Nephron (organoid): ENCODE measurements around the gene PRKACB.

Experiments used
- H3K27ac Mint-ChIP-seq, 3 experiments: 2 replicates each; pipeline ENCODE4 v1.8.0; 2020; ENCODE audit warnings: mixed read lengths in 3 of 3, mild to moderate bottlenecking in 2 of 3, moderate library complexity in 1 of 3
- H3K27me3 Mint-ChIP-seq: 2 replicates; pipeline ENCODE4 v1.8.0; 2021; ENCODE audit warnings: low read depth, mild to moderate bottlenecking, moderate library complexity, mixed read lengths
- H3K36me3 Mint-ChIP-seq: 2 replicates; pipeline ENCODE4 v1.8.0; 2020; ENCODE audit warnings: low read depth, mixed read lengths
- H3K4me1 Mint-ChIP-seq: 2 replicates; pipeline ENCODE4 v1.8.0; 2020; ENCODE audit warnings: mixed read lengths
- H3K4me3 Mint-ChIP-seq, 3 experiments: 2 replicates each; pipeline ENCODE4 v1.8.0; 2020; ENCODE audit warnings: mild to moderate bottlenecking in 3 of 3, mixed read lengths in 3 of 3, moderate library complexity in 2 of 3
- H3K9me3 Mint-ChIP-seq: 2 replicates; pipeline ENCODE4 v1.8.0; 2020; ENCODE audit warnings: mixed read lengths
- TF ChIP-seq, protein P1 (sequence below), 3 experiments: fragments of 200-600 bp; sonication (generic); IDR thresholded peaks; one replicate each; pipeline ENCODE4 v1.5.0; 2021; ENCODE audit warnings: antibody characterized with exemption in 3 of 3; ENCODE audit not compliant: unreplicated experiment in 3 of 3

Gene PRKACB

GRCh38 chr1:84192681-84193080, 48.6 kb downstream of the PRKACB start:
- Mint-ChIP-seq H3K4me1 (no peaks in the 10 kb centered on the region), H3K27ac (no peak overlapping the region), H3K27me3 (no peaks in the 10 kb centered on the region), H3K36me3 (peaks cover 73% of the 10 kb centered on the region), H3K9me3 (peaks cover 39% of the 10 kb centered on the region), H3K4me3 (no peak overlapping the region)
- TF ChIP-seq, protein P1, sequence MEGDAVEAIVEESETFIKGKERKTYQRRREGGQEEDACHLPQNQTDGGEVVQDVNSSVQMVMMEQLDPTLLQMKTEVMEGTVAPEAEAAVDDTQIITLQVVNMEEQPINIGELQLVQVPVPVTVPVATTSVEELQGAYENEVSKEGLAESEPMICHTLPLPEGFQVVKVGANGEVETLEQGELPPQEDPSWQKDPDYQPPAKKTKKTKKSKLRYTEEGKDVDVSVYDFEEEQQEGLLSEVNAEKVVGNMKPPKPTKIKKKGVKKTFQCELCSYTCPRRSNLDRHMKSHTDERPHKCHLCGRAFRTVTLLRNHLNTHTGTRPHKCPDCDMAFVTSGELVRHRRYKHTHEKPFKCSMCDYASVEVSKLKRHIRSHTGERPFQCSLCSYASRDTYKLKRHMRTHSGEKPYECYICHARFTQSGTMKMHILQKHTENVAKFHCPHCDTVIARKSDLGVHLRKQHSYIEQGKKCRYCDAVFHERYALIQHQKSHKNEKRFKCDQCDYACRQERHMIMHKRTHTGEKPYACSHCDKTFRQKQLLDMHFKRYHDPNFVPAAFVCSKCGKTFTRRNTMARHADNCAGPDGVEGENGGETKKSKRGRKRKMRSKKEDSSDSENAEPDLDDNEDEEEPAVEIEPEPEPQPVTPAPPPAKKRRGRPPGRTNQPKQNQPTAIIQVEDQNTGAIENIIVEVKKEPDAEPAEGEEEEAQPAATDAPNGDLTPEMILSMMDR (IDR thresholded peaks at IDR 0.05; ENCODE audit: unreplicated experiment in 3 of 3): no peak

DNA sequence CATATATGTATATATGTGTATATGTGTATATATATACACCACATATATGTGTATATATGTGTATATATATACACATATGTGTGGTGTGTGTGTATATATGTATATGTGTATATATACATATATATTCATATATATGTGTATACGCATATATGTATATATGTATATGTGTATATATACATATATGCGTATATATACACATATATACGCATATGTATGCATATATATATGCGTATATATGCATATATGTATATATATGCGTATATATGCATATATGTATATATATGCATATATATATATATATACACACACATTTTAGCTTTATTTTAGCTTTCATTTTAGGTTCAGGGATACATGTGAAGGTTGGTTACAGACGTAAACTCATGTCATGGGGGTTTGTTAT, 54.8 kb downstream of the PRKACB start:
- Mint-ChIP-seq H3K27me3 (no peaks in the 10 kb centered on the region), H3K27ac (no peak overlapping the region), H3K9me3 (peaks cover 7% of the 10 kb centered on the region), H3K36me3 (peaks cover 55% of the 10 kb centered on the region), H3K4me1 (no peaks in the 10 kb centered on the region), H3K4me3 (no peak overlapping the region)
- TF ChIP-seq, protein P1 (IDR thresholded peaks at IDR 0.05; ENCODE audit: unreplicated experiment in 3 of 3): no peak

DNA sequence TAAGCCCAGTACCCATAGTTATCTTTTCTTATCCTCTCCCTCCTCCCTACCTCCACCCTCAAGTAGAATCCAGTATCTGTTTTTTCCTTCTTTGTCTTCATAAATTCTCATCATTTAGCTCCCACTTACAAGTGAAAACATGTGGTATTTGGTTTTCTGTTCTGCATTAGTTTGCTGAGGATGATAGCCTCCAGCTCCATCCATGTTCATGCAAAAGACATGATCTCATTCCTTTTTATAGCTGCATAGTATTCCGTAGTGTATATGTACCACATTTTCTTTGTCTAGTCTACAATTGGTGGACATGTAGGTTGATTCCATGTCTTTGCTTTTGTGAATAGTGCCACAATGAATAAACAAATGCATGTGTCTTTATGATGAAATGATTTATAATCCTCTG, 55.2 kb downstream of the PRKACB start:
- Mint-ChIP-seq H3K36me3 (peaks cover 52% of the 10 kb centered on the region), H3K27me3 (no peaks in the 10 kb centered on the region), H3K4me1 (no peaks in the 10 kb centered on the region), H3K27ac (no peak overlapping the region), H3K4me3 (no peak overlapping the region), H3K9me3 (peaks cover 3% of the 10 kb centered on the region)
- TF ChIP-seq, protein P1 (IDR thresholded peaks at IDR 0.05; ENCODE audit: unreplicated experiment in 3 of 3): no peak

DNA sequence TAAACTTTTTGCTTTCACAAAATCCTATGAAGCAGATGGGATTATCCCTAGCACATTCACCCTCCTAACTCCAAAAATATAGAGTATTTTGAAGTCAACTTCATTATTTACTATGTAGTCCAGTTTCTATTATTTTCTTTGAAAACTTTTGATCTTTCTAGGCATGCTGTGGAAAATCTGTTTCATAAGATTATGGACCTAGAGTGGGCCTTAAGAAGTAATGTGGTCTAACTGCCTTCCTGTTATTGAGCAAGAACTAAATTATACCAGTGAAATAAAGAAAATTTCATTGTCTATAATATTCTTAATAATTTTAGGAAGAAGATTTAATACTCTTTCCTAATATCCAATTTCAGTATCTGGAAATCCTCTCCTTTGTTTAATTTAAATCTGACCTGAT, 58.1 kb downstream of the PRKACB start:
- TF ChIP-seq, protein P1 (IDR thresholded peaks at IDR 0.05; ENCODE audit: unreplicated experiment in 3 of 3): no peak
- H3K27me3 Mint-ChIP-seq: no peaks in the 10 kb centered on the region
- H3K4me3 Mint-ChIP-seq: no peak overlapping the region
- H3K27ac Mint-ChIP-seq: no peak overlapping the region
- peaks cover 49% of the 10 kb centered on the region for H3K36me3 Mint-ChIP-seq
- no peaks in the 10 kb centered on the region for H3K4me1 Mint-ChIP-seq
- no peaks in the 10 kb centered on the region for H3K9me3 Mint-ChIP-seq

DNA sequence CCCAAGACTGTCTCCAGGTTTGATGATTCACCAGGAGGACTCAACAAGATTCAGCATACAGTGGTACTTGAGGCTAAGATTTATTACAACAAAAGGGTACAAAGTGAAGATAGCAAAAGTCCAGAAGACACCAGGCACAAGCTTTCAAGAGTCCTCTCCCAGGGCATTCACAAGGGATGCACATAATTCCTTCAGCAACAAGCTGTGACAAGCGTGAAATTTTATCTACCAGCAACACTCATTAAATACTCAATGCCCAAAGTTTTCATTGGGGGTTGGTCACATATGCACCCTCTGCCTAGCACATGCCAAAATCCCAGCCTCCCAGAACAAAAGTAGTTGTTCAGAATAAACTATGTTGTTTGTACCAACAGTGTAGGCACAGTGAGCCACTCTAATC, 62.3 kb downstream of the PRKACB start:
- no peak overlapping the region for H3K4me3 Mint-ChIP-seq
- no peaks in the 10 kb centered on the region for H3K9me3 Mint-ChIP-seq
- no peak overlapping the region for H3K27ac Mint-ChIP-seq
- no peaks in the 10 kb centered on the region for H3K4me1 Mint-ChIP-seq
- no peaks in the 10 kb centered on the region for H3K27me3 Mint-ChIP-seq
- H3K36me3 Mint-ChIP-seq: peaks cover 33% of the 10 kb centered on the region
- TF ChIP-seq, protein P1 (IDR thresholded peaks at IDR 0.05; ENCODE audit: unreplicated experiment in 3 of 3): no peak

GRCh38 chr1:84208935-84209334, 64.9 kb downstream of the PRKACB start:
- TF ChIP-seq, protein P1 (IDR thresholded peaks at IDR 0.05; ENCODE audit: unreplicated experiment in 3 of 3): no peak
- Mint-ChIP-seq H3K9me3 (no peaks in the 10 kb centered on the region), H3K4me1 (no peaks in the 10 kb centered on the region), H3K27me3 (no peaks in the 10 kb centered on the region), H3K36me3 (peaks cover 28% of the 10 kb centered on the region), H3K4me3 (no peak overlapping the region), H3K27ac (no peak overlapping the region)
